Liver (tissue), 9 donors: ENCODE measurements around the gene GALNTL6. TPM values are rescaled to one million over a fixed set of nuclear protein-coding genes. Genes with fewer than 3 reads are reported as not detected.

Source experiments
- DNase-seq: peaks from one replicate; pipeline ENCODE4 v3.0.0-alpha.2; 2017; ENCODE audit warnings: low spot score
- H3K27ac ChIP-seq, 2 donors: one replicate each; pipeline ENCODE4 v1.7.0; 2013; ENCODE audit warnings: inconsistent platforms in 2 of 2, low read length in 2 of 2, control low read depth in 1 of 2, low read depth in 1 of 2, mild to moderate bottlenecking in 1 of 2
- H3K27me3 ChIP-seq, 4 donors: one replicate each; pipeline versions ENCODE4 v1.6.1 to v1.7.0; 2013; ENCODE audit warnings: low read length in 3 of 4, inconsistent platforms in 1 of 4, mild to moderate bottlenecking in 1 of 4, moderate library complexity in 1 of 4; ENCODE audit not compliant: control insufficient read depth in 4 of 4, insufficient read depth in 4 of 4
- H3K36me3 ChIP-seq, 4 donors: one replicate each; pipeline versions ENCODE4 v1.6.1 to v1.7.0; 2013; ENCODE audit warnings: low read length in 3 of 4, mild to moderate bottlenecking in 3 of 4, low read depth in 1 of 4, moderate library complexity in 1 of 4; ENCODE audit not compliant: control insufficient read depth in 4 of 4, insufficient read depth in 3 of 4
- H3K4me1 ChIP-seq, 4 donors: one replicate each; pipeline versions ENCODE4 v1.6.1 to v1.7.0; 2013; ENCODE audit warnings: low read length in 3 of 4, mild to moderate bottlenecking in 3 of 4, moderate library complexity in 1 of 4; ENCODE audit not compliant: control insufficient read depth in 4 of 4, insufficient read depth in 4 of 4
- H3K4me3 ChIP-seq, 3 donors: one replicate each; pipeline versions ENCODE4 v1.6.1 to v1.7.0; 2013; ENCODE audit warnings: low read length in 3 of 3, control low read depth in 1 of 3, low read depth in 1 of 3, mild to moderate bottlenecking in 1 of 3
- H3K9ac ChIP-seq, 2 donors: one replicate each; pipeline ENCODE4 v1.7.0; 2013; ENCODE audit warnings: low read length in 2 of 2, mild to moderate bottlenecking in 2 of 2, moderate library complexity in 2 of 2, control low read depth in 1 of 2, low read depth in 1 of 2
- H3K9me3 ChIP-seq, 4 donors: one replicate each; pipeline versions ENCODE4 v1.6.1 to v1.7.0; 2013; ENCODE audit warnings: low read length in 3 of 4; ENCODE audit not compliant: control insufficient read depth in 4 of 4
- CTCF ChIP-seq: fragments of 150-350 bp; IDR thresholded peaks from 2 replicates; pipeline ENCODE4 v1.5.1; 2017; ENCODE audit warnings: improper control_type of control experiment, low read depth, low read length; ENCODE audit not compliant: missing input control
- EGR1 ChIP-seq, 2 donors: IDR thresholded peaks; 2 replicates each; pipeline ENCODE4 v1.6.1; 2016 to 2018; ENCODE audit warnings: antibody characterized with exemption in 2 of 2, low read depth in 2 of 2
- FOXA1 ChIP-seq: IDR thresholded peaks from 2 replicates; pipeline ENCODE4 v1.6.1; 2016; ENCODE audit warnings: antibody characterized with exemption
- FOXA2 ChIP-seq: IDR thresholded peaks from 2 replicates; pipeline ENCODE4 v1.6.1; 2016; ENCODE audit warnings: antibody characterized with exemption
- HNF4A ChIP-seq, 2 donors: conservative IDR thresholded peaks; 2 replicates each; pipeline ENCODE4 v1.6.1; 2016; ENCODE audit warnings: antibody characterized with exemption in 2 of 2, mild to moderate bottlenecking in 2 of 2
- JUND ChIP-seq, 2 donors: IDR thresholded peaks; 2 replicates each; pipeline ENCODE4 v1.6.1; 2016; ENCODE audit warnings: antibody characterized with exemption in 2 of 2
- NR2F2 ChIP-seq: IDR thresholded peaks from 2 replicates; pipeline ENCODE4 v1.6.1; 2016; ENCODE audit warnings: antibody characterized with exemption
- SP1 ChIP-seq: IDR thresholded peaks from 2 replicates; pipeline ENCODE4 v1.6.1; 2018; ENCODE audit warnings: antibody characterized with exemption, mild to moderate bottlenecking
- TAF1 ChIP-seq: conservative IDR thresholded peaks from 2 replicates; pipeline ENCODE4 v1.6.1; 2016; ENCODE audit warnings: antibody characterized with exemption, mild to moderate bottlenecking
- YY1 ChIP-seq: IDR thresholded peaks from 2 replicates; pipeline ENCODE4 v1.6.1; 2016; ENCODE audit warnings: antibody characterized with exemption, mild to moderate bottlenecking
- ZBTB33 ChIP-seq: IDR thresholded peaks from 2 replicates; pipeline ENCODE4 v1.6.1; 2016; ENCODE audit warnings: antibody characterized with exemption
- WGBS: extraction: QIAGEN DNeasy Blood & Tissue Kit; methylation state at CpG from one replicate; pipeline ENCODE4 v1.1.7; 2013; 5-methylcytosine and 5-hydroxymethylcytosine counted together
- polyA plus RNA-seq, 2 donors: library from polyadenylated mRNA; stranded (reverse) in 1 of 2; unstranded in 1 of 2; fragments of 200-250 nt in 1 of 2; fragments of >200 nt in 1 of 2; fragmentation: Nextera tagmentation in 1 of 2; extraction: Ambion mirVana in 1 of 2; gene quantifications; one replicate each; pipeline versions ENCODE4 v1.2.1 to v1.2.3, GENCODE V29; 2013 to 2015
- total RNA-seq, 2 donors: library from RNA; depleted of rRNA; stranded (reverse); fragments of >200 nt; gene quantifications; one replicate each; pipeline ENCODE4 v1.2.3, GENCODE V29; 2014
- donor health status: healthy.
- donor health status: healthy.
- donor health status: healthy.
- donor health status: healthy.
- donor health status: healthy.

Gene GALNTL6
- total and polyA plus RNA-seq, 4 donors, result 0.06 to 0.08 TPM; not detected in 2

GRCh38 chr4:172514011-172514410 is 700.8 kb downstream of the GALNTL6 start:
- no peak overlapping the region for H3K9ac ChIP-seq
- DNase-seq, result no peak

GRCh38 chr4:172514801-172515200 is 701.6 kb downstream of the GALNTL6 start:
- no peaks in the 10 kb centered on the region for H3K27me3 ChIP-seq
- H3K9me3 ChIP-seq, result no peaks in the 10 kb centered on the region
- H3K9ac ChIP-seq, result no peak overlapping the region
- H3K27ac ChIP-seq, result no peak overlapping the region
- H3K4me3 ChIP-seq, result no peak overlapping the region
- H3K36me3 ChIP-seq, result no peaks in the 10 kb centered on the region
- no peak for DNase-seq
- H3K4me1 ChIP-seq, result no peaks in the 10 kb centered on the region
- TF ChIP-seq JUND (IDR thresholded peaks at IDR 0.05), result no peak
- TF ChIP-seq HNF4A (conservative IDR thresholded peaks at IDR 0.05), result no peak
- TF ChIP-seq FOXA1, result no peak
- no peak for TF ChIP-seq NR2F2

More at GRCh38 chr4:172514011-172514410, 700.8 kb downstream of the GALNTL6 start:
- no peaks in the 10 kb centered on the region for H3K36me3 ChIP-seq
- no peak overlapping the region for H3K27ac ChIP-seq
- H3K4me1 ChIP-seq, result no peaks in the 10 kb centered on the region
- H3K27me3 ChIP-seq, result no peaks in the 10 kb centered on the region
- no peak for TF ChIP-seq TAF1
- TF ChIP-seq ZBTB33, result no peak
- TF ChIP-seq JUND (IDR thresholded peaks at IDR 0.05), result no peak
- TF ChIP-seq YY1, result no peak
- no peak for TF ChIP-seq CTCF
- no peak for TF ChIP-seq SP1
- TF ChIP-seq FOXA2, result no peak
- no peak overlapping the region for H3K4me3 ChIP-seq
- no peaks in the 10 kb centered on the region for H3K9me3 ChIP-seq

- H3K9ac ChIP-seq, result no peak overlapping the region
- no peak for DNase-seq
- no peaks in the 10 kb centered on the region for H3K4me1 ChIP-seq
- WGBS, result 75% methylated on average over 7 of the region's 7 CpGs
- H3K27ac ChIP-seq, result no peak overlapping the region
- H3K4me3 ChIP-seq, result no peak overlapping the region
- TF ChIP-seq TAF1 (no peak), HNF4A (conservative IDR thresholded peaks at IDR 0.05) (no peak), EGR1 (IDR thresholded peaks at IDR 0.05; ENCODE audit: low read depth in 2 of 2) (no peak), YY1 (no peak)
- H3K9me3 ChIP-seq, result no peaks in the 10 kb centered on the region
- H3K27me3 ChIP-seq, result no peaks in the 10 kb centered on the region
- no peaks in the 10 kb centered on the region for H3K36me3 ChIP-seq
Observed at GRCh38 chr4:172515266-172515879, 702.2 kb downstream of the GALNTL6 start.
